Mammary epithelial cell (primary cell): ENCODE data around the gene C1orf87.

ENCODE experiments used
- EZH2 ChIP-seq: IDR thresholded peaks from 2 replicates; pipeline ENCODE4 v1.6.1; 2012; ENCODE audit warnings: low read length, inconsistent platforms, borderline replicate concordance
- TF ChIP-seq, protein P1 (sequence below), 2 donors: IDR thresholded peaks in 1 of 2; conservative IDR thresholded peaks in 1 of 2; 2 replicates each; pipeline ENCODE4 v1.5.1; 2011 to 2012; ENCODE audit warnings: inconsistent platforms in 2 of 2, low read length in 2 of 2, mild to moderate bottlenecking in 2 of 2, control low read depth in 1 of 2, low read depth in 1 of 2; ENCODE audit not compliant: insufficient read depth in 1 of 2; ENCODE audit errors: extremely low read depth in 1 of 2

DNA sequence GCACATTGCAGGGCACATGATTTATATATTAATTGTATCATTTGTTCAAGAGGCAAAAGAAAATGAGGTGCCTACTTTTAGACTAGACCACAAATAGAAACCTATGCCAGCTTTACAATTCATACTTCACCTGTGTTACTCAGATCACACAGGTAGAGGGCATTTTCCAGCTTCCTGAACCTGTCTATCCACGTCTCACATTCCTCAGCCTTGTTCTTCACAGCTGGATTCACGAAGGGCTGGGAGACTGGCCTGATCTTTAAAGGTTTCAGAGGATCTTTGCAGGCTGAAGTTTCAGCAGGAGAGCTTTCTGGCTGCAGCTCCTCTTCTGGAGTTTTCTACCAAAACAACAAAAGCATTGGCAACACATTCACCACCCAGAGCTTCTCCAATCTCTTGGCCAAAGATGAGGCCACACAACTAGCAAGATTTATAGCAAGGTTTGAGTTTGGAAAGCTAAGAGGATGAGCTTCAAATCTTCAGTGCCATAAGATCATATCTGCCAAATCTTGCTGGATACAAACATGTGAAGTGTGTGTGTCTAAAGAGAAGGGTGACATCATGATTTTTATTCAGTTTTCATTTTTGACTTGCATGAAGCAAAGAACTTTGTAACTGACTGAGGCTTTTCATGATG, 76.0 kb downstream of the C1orf87 start:
- TF ChIP-seq, protein P1, sequence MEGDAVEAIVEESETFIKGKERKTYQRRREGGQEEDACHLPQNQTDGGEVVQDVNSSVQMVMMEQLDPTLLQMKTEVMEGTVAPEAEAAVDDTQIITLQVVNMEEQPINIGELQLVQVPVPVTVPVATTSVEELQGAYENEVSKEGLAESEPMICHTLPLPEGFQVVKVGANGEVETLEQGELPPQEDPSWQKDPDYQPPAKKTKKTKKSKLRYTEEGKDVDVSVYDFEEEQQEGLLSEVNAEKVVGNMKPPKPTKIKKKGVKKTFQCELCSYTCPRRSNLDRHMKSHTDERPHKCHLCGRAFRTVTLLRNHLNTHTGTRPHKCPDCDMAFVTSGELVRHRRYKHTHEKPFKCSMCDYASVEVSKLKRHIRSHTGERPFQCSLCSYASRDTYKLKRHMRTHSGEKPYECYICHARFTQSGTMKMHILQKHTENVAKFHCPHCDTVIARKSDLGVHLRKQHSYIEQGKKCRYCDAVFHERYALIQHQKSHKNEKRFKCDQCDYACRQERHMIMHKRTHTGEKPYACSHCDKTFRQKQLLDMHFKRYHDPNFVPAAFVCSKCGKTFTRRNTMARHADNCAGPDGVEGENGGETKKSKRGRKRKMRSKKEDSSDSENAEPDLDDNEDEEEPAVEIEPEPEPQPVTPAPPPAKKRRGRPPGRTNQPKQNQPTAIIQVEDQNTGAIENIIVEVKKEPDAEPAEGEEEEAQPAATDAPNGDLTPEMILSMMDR (conservative IDR thresholded peaks at IDR 0.05 in 1 of 2, IDR thresholded peaks at IDR 0.05 in 1 of 2; ENCODE audit: extremely low read depth in 1 of 2, insufficient read depth in 1 of 2, low read depth in 1 of 2, low read length in 2 of 2) = no peak
- TF ChIP-seq EZH2 = no peak
